ENCODE data around the gene ZNF580. TPM values are rescaled to one million over a fixed set of nuclear protein-coding genes. Genes with fewer than 3 reads are reported as not detected.

The ZNF580 gene
- total RNA-seq, 1 donor from 2014 or later = 35.8 TPM

DNA sequence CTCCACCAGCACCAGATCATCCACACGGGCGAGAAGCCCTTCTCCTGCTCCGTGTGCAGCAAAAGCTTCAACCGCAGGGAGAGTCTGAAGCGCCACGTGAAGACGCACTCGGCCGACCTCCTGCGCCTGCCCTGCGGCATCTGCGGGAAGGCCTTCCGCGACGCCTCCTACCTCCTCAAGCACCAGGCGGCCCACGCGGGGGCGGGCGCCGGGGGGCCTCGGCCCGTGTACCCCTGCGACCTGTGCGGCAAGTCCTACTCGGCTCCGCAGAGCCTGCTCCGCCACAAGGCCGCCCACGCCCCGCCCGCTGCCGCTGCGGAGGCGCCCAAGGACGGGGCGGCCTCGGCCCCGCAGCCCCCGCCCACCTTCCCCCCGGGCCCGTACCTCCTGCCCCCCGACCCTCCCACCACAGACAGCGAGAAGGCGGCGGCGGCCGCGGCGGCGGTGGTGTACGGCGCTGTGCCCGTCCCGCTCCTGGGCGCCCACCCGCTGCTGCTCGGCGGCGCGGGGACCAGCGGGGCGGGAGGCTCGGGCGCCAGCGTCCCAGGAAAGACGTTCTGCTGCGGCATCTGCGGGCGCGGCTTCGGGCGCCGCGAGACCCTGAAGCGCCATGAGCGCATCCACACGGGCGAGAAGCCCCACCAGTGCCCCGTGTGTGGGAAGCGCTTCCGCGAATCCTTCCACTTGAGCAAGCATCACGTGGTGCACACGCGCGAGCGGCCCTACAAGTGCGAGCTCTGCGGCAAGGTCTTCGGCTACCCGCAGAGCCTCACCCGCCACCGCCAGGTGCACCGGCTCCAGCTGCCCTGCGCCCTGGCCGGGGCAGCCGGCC, 25.9 kb upstream of the ZNF580 start:
- no peak overlapping the region for H3K4me3 Mint-ChIP-seq (ENCODE audit: unreplicated experiment)
- no peaks in the 10 kb centered on the region for H3K36me3 ChIP-seq (ENCODE audit: insufficient read depth, low read length)
- H3K27me3 ChIP-seq (ENCODE audit: insufficient read depth, low read length) = no peaks in the 10 kb centered on the region
- H3K9me3 Mint-ChIP-seq (ENCODE audit: unreplicated experiment) = peaks cover 2% of the 10 kb centered on the region
- H3K9ac ChIP-seq (ENCODE audit: low read length) = no peak overlapping the region
- no peaks in the 10 kb centered on the region for H3K4me1 ChIP-seq (ENCODE audit: insufficient read depth, low read length)
- no peaks in the 10 kb centered on the region for H3K9me3 ChIP-seq (ENCODE audit: insufficient read depth, low read depth, low read length)
- no peak overlapping the region for H3K27ac Mint-ChIP-seq (ENCODE audit: unreplicated experiment)
- DNase-seq (ENCODE audit: low read depth) (no peak), FAIRE-seq (no peak)
- no peak overlapping the region for H3K4me3 ChIP-seq (ENCODE audit: insufficient read depth, low read depth, low read length)
- H3K27ac ChIP-seq (ENCODE audit: low read depth, low read length) = no peak overlapping the region
- no peak overlapping the region for H2AFZ ChIP-seq (ENCODE audit: low read depth, low read length)
- H3K36me3 Mint-ChIP-seq (ENCODE audit: low read depth, unreplicated experiment) = peaks cover 16% of the 10 kb centered on the region
- H3K27me3 Mint-ChIP-seq (ENCODE audit: low read depth, unreplicated experiment) = no peaks in the 10 kb centered on the region
- no peak overlapping the region for H3K4me2 ChIP-seq (ENCODE audit: low read length)
- H3K79me2 ChIP-seq (ENCODE audit: insufficient read depth, low read length) = peaks cover 30% of the 10 kb centered on the region
- TF ChIP-seq EZH2 (IDR thresholded peaks at IDR 0.05; ENCODE audit: insufficient read depth, low read length) = no peak
- TF ChIP-seq, protein P1, sequence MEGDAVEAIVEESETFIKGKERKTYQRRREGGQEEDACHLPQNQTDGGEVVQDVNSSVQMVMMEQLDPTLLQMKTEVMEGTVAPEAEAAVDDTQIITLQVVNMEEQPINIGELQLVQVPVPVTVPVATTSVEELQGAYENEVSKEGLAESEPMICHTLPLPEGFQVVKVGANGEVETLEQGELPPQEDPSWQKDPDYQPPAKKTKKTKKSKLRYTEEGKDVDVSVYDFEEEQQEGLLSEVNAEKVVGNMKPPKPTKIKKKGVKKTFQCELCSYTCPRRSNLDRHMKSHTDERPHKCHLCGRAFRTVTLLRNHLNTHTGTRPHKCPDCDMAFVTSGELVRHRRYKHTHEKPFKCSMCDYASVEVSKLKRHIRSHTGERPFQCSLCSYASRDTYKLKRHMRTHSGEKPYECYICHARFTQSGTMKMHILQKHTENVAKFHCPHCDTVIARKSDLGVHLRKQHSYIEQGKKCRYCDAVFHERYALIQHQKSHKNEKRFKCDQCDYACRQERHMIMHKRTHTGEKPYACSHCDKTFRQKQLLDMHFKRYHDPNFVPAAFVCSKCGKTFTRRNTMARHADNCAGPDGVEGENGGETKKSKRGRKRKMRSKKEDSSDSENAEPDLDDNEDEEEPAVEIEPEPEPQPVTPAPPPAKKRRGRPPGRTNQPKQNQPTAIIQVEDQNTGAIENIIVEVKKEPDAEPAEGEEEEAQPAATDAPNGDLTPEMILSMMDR (IDR thresholded peaks at IDR 0.05; ENCODE audit: insufficient read depth, low read depth, low read length) = no peak
- peaks cover 1% of the 10 kb centered on the region for H3K4me1 Mint-ChIP-seq (ENCODE audit: low read depth, unreplicated experiment)
- peaks cover 37% of the 10 kb centered on the region for H4K20me1 ChIP-seq (ENCODE audit: insufficient read depth, low read length)

DNA sequence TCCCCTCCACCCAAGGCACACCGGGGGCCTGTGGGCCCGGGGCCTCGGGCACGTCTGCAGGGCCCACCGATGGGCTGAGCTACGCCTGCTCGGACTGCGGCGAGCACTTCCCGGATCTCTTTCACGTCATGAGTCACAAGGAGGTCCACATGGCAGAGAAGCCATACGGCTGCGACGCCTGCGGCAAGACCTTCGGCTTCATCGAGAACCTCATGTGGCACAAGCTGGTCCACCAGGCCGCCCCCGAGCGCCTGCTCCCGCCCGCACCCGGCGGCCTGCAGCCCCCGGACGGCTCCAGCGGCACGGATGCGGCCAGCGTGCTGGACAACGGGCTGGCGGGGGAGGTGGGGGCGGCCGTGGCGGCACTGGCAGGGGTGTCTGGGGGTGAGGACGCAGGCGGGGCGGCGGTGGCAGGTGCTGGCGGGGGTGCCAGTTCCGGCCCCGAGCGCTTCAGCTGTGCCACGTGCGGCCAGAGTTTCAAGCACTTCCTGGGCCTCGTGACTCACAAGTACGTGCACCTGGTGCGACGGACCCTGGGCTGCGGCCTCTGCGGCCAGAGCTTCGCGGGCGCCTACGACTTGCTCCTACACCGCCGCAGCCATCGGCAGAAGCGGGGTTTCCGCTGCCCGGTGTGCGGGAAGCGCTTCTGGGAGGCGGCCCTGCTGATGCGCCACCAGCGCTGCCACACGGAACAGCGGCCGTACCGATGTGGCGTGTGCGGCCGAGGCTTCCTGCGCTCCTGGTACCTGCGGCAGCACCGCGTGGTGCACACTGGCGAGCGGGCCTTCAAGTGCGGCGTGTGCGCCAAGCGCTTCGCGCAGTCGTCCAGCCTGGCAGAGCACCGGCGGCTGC, 25.0 kb upstream of the ZNF580 start:
- Histone ChIP-seq H3K4me2 (ENCODE audit: low read length) (no peak overlapping the region), H2AFZ (ENCODE audit: low read depth, low read length) (no peak overlapping the region), H3K9ac (ENCODE audit: low read length) (no peak overlapping the region), H3K9me3 (ENCODE audit: insufficient read depth, low read depth, low read length) (no peaks in the 10 kb centered on the region), H4K20me1 (ENCODE audit: insufficient read depth, low read length) (peaks cover 30% of the 10 kb centered on the region), H3K36me3 (ENCODE audit: insufficient read depth, low read length) (no peaks in the 10 kb centered on the region), H3K4me3 (ENCODE audit: insufficient read depth, low read depth, low read length) (no peak overlapping the region), H3K27me3 (ENCODE audit: insufficient read depth, low read length) (no peaks in the 10 kb centered on the region), H3K27ac (ENCODE audit: low read depth, low read length) (no peak overlapping the region), H3K4me1 (ENCODE audit: insufficient read depth, low read length) (no peaks in the 10 kb centered on the region), H3K79me2 (ENCODE audit: insufficient read depth, low read length) (peaks cover 22% of the 10 kb centered on the region)
- H3K27ac Mint-ChIP-seq (ENCODE audit: unreplicated experiment) = no peak overlapping the region
- FAIRE-seq (no peak), DNase-seq (ENCODE audit: low read depth) (no peak)
- H3K4me1 Mint-ChIP-seq (ENCODE audit: low read depth, unreplicated experiment) = peaks cover 5% of the 10 kb centered on the region
- H3K4me3 Mint-ChIP-seq (ENCODE audit: unreplicated experiment) = no peak overlapping the region
- TF ChIP-seq, protein P1 (IDR thresholded peaks at IDR 0.05; ENCODE audit: insufficient read depth, low read depth, low read length) = no peak
- no peak for TF ChIP-seq EZH2 (IDR thresholded peaks at IDR 0.05; ENCODE audit: insufficient read depth, low read length)
- H3K27me3 Mint-ChIP-seq (ENCODE audit: low read depth, unreplicated experiment) = no peaks in the 10 kb centered on the region
- H3K9me3 Mint-ChIP-seq (ENCODE audit: unreplicated experiment) = no peaks in the 10 kb centered on the region
- peaks cover 8% of the 10 kb centered on the region for H3K36me3 Mint-ChIP-seq (ENCODE audit: low read depth, unreplicated experiment)
